A172 (cell line): ENCODE data around the gene RHOH. TPM values are rescaled to one million over a fixed set of nuclear protein-coding genes. Genes with fewer than 3 reads are reported as not detected.

Experiments
- DNase-seq: peaks from one replicate; pipeline ENCODE4 v3.0.0-alpha.2; 2015; ENCODE audit warnings: low spot score
- total RNA-seq: library from RNA; depleted of rRNA; stranded (reverse); fragments of >200 nt; shearing (Covaris generic); gene quantifications from 2 replicates; pipeline ENCODE4 v1.2.3, GENCODE V29; 2014; rRNA removed

RHOH gene
- total RNA-seq, 1 experiment from 2014 or later, result not detected

- DNase-seq, result no peak
Measured at GRCh38 chr4:40295572-40295971, 98.7 kb downstream of the RHOH start.

Other genes with a start within 250 kb of the RHOH start
- gene PDS5A, start 219.1 kb upstream of the RHOH start, total RNA-seq, result 59.2 and 79.2 TPM in 2 replicates
- 2.7 and 3.0 TPM in 2 replicates for gene N4BP2, start 140.2 kb upstream of the RHOH start, total RNA-seq
- 1.4 TPM in 1 of 2 replicates, not detected in the other for gene CHRNA9, start 138.3 kb downstream of the RHOH start, total RNA-seq